ENCODE data around the gene EGFL8.

The EGFL8 gene

DNA sequence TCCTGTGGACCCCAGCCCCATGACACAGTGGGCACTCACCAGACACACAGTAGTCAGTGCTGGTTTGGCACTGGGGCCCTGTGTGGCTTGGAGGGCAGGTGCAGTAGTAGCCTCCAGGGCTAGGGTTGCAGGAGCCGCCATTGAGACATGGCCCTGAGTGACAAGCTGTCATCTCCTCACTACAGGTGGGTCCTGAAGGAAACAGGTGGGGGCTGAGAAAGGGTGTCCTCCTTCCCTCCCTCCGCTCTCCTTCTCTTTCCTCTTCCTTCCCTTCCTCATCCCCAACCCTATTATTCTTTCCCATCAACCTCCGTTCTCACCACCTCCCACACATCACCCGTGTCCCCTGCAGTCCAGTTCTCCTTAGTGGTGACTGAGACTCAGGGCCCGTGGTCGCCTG lies 49.3 kb downstream of the EGFL8 start:
- Histone ChIP-seq H3K4me1 (ENCODE audit: insufficient read depth, insufficient read length) (no peaks in the 10 kb centered on the region), H3K4me3 (ENCODE audit: insufficient read length, low read depth) (no peak overlapping the region), H3K9me3 (ENCODE audit: insufficient read depth, low read length) (no peaks in the 10 kb centered on the region), H3K27me3 (ENCODE audit: insufficient read depth, insufficient read length) (no peaks in the 10 kb centered on the region), H3K36me3 (ENCODE audit: insufficient read depth, insufficient read length, low read length) (no peaks in the 10 kb centered on the region), H3K9ac (ENCODE audit: insufficient read length, low read depth) (no peak overlapping the region)
- DNase-seq (ENCODE audit: low read depth, low spot score), result no peak
- TF ChIP-seq SUZ12 (IDR thresholded peaks at IDR 0.05; ENCODE audit: extremely low read depth, insufficient read depth, insufficient read length) (no peak), ZNF274 (IDR thresholded peaks at IDR 0.05; ENCODE audit: low read depth, low read length) (no peak), YY1 (IDR thresholded peaks at IDR 0.05; ENCODE audit: insufficient read depth, insufficient read length) (no peak)

DNA sequence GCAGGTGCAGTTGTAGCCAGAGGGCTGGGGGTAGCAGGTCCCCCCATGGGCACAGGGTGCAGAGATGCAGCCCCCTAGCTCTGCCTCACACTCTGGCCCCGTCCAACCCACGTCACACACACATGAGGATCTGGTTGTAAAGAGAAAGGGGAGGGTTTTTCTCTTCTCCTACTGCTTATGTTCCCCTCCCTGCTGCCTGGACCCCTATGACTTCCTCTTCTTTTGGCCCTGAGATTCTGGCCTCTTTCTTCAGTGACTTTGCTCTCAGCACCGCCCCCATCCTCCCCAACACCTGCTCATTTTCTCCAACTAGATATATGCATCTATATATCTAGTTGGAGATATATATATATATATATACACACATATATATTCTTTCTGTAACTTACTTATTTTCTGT lies 49.7 kb downstream of the EGFL8 start:
- TF ChIP-seq SUZ12 (IDR thresholded peaks at IDR 0.05; ENCODE audit: extremely low read depth, insufficient read depth, insufficient read length) (no peak), ZNF274 (IDR thresholded peaks at IDR 0.05; ENCODE audit: low read depth, low read length) (no peak)
- no peaks in the 10 kb centered on the region for H3K9me3 ChIP-seq (ENCODE audit: insufficient read depth, low read length)
- H3K27me3 ChIP-seq (ENCODE audit: insufficient read depth, insufficient read length), result no peaks in the 10 kb centered on the region
- DNase-seq (ENCODE audit: low read depth, low spot score), result no peak
- no peak overlapping the region for H3K4me3 ChIP-seq (ENCODE audit: insufficient read length, low read depth)
- no peaks in the 10 kb centered on the region for H3K4me1 ChIP-seq (ENCODE audit: insufficient read depth, insufficient read length)
- no peak overlapping the region for H3K9ac ChIP-seq (ENCODE audit: insufficient read length, low read depth)
- H3K36me3 ChIP-seq (ENCODE audit: insufficient read depth, insufficient read length, low read length), result no peaks in the 10 kb centered on the region

GRCh38 chr6:32215617-32216016 lies 51.2 kb downstream of the EGFL8 start:
- Histone ChIP-seq H3K27me3 (ENCODE audit: insufficient read depth, insufficient read length) (no peaks in the 10 kb centered on the region), H3K36me3 (ENCODE audit: insufficient read depth, insufficient read length, low read length) (no peaks in the 10 kb centered on the region), H3K4me1 (ENCODE audit: insufficient read depth, insufficient read length) (no peaks in the 10 kb centered on the region), H3K9ac (ENCODE audit: insufficient read length, low read depth) (no peak overlapping the region), H3K9me3 (ENCODE audit: insufficient read depth, low read length) (no peaks in the 10 kb centered on the region), H3K4me3 (ENCODE audit: insufficient read length, low read depth) (no peak overlapping the region)
- no peak for TF ChIP-seq YY1 (IDR thresholded peaks at IDR 0.05; ENCODE audit: insufficient read depth, insufficient read length)
- no peak for TF ChIP-seq SUZ12 (IDR thresholded peaks at IDR 0.05; ENCODE audit: extremely low read depth, insufficient read depth, insufficient read length)
- TF ChIP-seq ZNF274 (IDR thresholded peaks at IDR 0.05; ENCODE audit: low read depth, low read length), result no peak
- no peak for DNase-seq (ENCODE audit: low read depth, low spot score)

DNA sequence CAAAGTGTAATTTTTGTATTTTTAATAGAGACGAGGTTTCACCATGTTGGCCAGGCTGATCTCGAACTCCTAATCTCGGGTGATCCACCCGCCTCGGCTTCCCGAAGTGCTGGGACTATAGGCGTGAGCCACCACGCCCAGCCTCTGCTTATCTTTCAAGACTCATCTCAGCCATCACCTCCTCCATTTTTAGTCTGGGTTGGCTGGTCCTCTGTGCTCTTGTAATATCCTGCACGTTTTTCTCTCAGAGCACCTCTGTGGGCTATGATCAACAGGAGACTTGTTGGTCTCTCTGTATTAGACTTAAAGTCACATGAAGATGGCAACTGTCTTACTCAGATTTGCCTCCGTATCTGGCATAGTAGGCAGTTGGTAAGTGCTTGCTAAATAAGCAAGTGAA lies 51.9 kb downstream of the EGFL8 start:
- Histone ChIP-seq H3K36me3 (ENCODE audit: insufficient read depth, insufficient read length, low read length) (no peaks in the 10 kb centered on the region), H3K4me1 (ENCODE audit: insufficient read depth, insufficient read length) (no peaks in the 10 kb centered on the region), H3K9ac (ENCODE audit: insufficient read length, low read depth) (no peak overlapping the region), H3K4me3 (ENCODE audit: insufficient read length, low read depth) (no peak overlapping the region), H3K9me3 (ENCODE audit: insufficient read depth, low read length) (no peaks in the 10 kb centered on the region), H3K27me3 (ENCODE audit: insufficient read depth, insufficient read length) (no peaks in the 10 kb centered on the region)
- TF ChIP-seq ZNF274 (IDR thresholded peaks at IDR 0.05; ENCODE audit: low read depth, low read length) (no peak), SUZ12 (IDR thresholded peaks at IDR 0.05; ENCODE audit: extremely low read depth, insufficient read depth, insufficient read length) (no peak)
- no peak for DNase-seq (ENCODE audit: low read depth, low spot score)

DNA sequence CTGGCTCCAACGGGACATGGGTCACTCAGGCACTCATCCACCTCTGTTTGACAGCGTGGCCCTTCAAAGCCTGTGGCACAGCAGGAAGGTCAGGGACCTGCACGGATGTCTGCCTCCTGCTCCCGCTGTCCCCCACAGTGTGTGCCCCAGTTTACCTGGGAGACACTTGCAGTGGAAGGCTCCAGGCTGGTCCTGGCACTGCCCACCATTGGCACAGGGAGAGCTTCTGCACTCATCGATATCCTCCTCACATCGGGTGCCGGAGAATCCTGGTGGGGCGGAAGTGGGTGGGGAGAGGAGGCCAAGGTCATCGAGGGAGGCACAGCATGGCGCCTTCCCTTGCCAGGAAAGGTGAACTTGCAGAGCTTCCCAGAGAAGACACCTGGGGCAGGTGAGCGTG lies 52.6 kb downstream of the EGFL8 start:
- H3K9ac ChIP-seq (ENCODE audit: insufficient read length, low read depth), result no peak overlapping the region
- no peaks in the 10 kb centered on the region for H3K36me3 ChIP-seq (ENCODE audit: insufficient read depth, insufficient read length, low read length)
- no peaks in the 10 kb centered on the region for H3K9me3 ChIP-seq (ENCODE audit: insufficient read depth, low read length)
- H3K27me3 ChIP-seq (ENCODE audit: insufficient read depth, insufficient read length), result no peaks in the 10 kb centered on the region
- H3K4me1 ChIP-seq (ENCODE audit: insufficient read depth, insufficient read length), result no peaks in the 10 kb centered on the region
- TF ChIP-seq YY1 (IDR thresholded peaks at IDR 0.05; ENCODE audit: insufficient read depth, insufficient read length), result no peak
- no peak for TF ChIP-seq SUZ12 (IDR thresholded peaks at IDR 0.05; ENCODE audit: extremely low read depth, insufficient read depth, insufficient read length)
- TF ChIP-seq ZNF274 (IDR thresholded peaks at IDR 0.05; ENCODE audit: low read depth, low read length), result no peak
- no peak overlapping the region for H3K4me3 ChIP-seq (ENCODE audit: insufficient read length, low read depth)
- no peak for DNase-seq (ENCODE audit: low read depth, low spot score)

All from NT2/D1 (cell line).